AG08396 (cell line): ENCODE results near the gene RRBP1.
A peak's percentile ranks its signal among the peaks of the same experiment; 100 is the strongest.

Experiments
- DNase-seq: peaks from one replicate; pipeline ENCODE4 v3.0.0; 2012; ENCODE audit warnings: low spot score, mixed read lengths

RRBP1 gene

GRCh38 chr20:17621229-17621968, 60.6 kb downstream of the RRBP1 start:
- no peak for DNase-seq

GRCh38 chr20:17620371-17621228, 61.4 kb downstream of the RRBP1 start:
- no peak for DNase-seq

- DNase-seq: no peak
Observed at GRCh38 chr20:17619351-17620093, 62.5 kb downstream of the RRBP1 start.

GRCh38 chr20:17618673-17619013, 63.4 kb downstream of the RRBP1 start:
- peak; percentile 2 for DNase-seq

- peak; percentile 7 for DNase-seq
Observed at GRCh38 chr20:17617868-17618672, 64.0 kb downstream of the RRBP1 start.

GRCh38 chr20:17617212-17617867, 64.7 kb downstream of the RRBP1 start:
- peak; percentile 56 for DNase-seq

GRCh38 chr20:17616480-17617211, 65.4 kb downstream of the RRBP1 start:
- DNase-seq: no peak

GRCh38 chr20:17615645-17616479, 66.2 kb downstream of the RRBP1 start:
- no peak for DNase-seq

GRCh38 chr20:17614812-17615644, 67.0 kb downstream of the RRBP1 start:
- no peak for DNase-seq

GRCh38 chr20:17614176-17614811, 67.7 kb downstream of the RRBP1 start:
- DNase-seq: peak; percentile 71

- DNase-seq: no peak
Observed at GRCh38 chr20:17613328-17614175, 68.5 kb downstream of the RRBP1 start.

GRCh38 chr20:17612992-17613327, 69.1 kb downstream of the RRBP1 start:
- DNase-seq: no peak

GRCh38 chr20:17612287-17612991, 69.6 kb downstream of the RRBP1 start:
- no peak for DNase-seq

GRCh38 chr20:17611540-17612286, 70.3 kb downstream of the RRBP1 start:
- DNase-seq: no peak

GRCh38 chr20:17611290-17611539, 70.8 kb downstream of the RRBP1 start:
- DNase-seq: no peak

- DNase-seq: no peak
Observed at GRCh38 chr20:17610566-17611289, 71.3 kb downstream of the RRBP1 start.
